Parietal lobe (tissue), 2 donors: ENCODE results near the gene OR3A2. TPM values are rescaled to one million over a fixed set of nuclear protein-coding genes. Genes with fewer than 3 reads are reported as not detected.

Experiments used
- small RNA-seq: library from RNA; depleted of rRNA; stranded (forward); fragments of <200 nt; gene quantifications from one replicate; pipeline ENCODE3, GENCODE V24; 2014; ENCODE audit warnings: low replicate concordance
- total RNA-seq: library from RNA; depleted of rRNA; stranded (reverse); fragments of >200 nt; gene quantifications from one replicate; pipeline ENCODE4 v1.2.3, GENCODE V29; 2014

Gene OR3A2
- total RNA-seq, result 1.3 TPM

DNA sequence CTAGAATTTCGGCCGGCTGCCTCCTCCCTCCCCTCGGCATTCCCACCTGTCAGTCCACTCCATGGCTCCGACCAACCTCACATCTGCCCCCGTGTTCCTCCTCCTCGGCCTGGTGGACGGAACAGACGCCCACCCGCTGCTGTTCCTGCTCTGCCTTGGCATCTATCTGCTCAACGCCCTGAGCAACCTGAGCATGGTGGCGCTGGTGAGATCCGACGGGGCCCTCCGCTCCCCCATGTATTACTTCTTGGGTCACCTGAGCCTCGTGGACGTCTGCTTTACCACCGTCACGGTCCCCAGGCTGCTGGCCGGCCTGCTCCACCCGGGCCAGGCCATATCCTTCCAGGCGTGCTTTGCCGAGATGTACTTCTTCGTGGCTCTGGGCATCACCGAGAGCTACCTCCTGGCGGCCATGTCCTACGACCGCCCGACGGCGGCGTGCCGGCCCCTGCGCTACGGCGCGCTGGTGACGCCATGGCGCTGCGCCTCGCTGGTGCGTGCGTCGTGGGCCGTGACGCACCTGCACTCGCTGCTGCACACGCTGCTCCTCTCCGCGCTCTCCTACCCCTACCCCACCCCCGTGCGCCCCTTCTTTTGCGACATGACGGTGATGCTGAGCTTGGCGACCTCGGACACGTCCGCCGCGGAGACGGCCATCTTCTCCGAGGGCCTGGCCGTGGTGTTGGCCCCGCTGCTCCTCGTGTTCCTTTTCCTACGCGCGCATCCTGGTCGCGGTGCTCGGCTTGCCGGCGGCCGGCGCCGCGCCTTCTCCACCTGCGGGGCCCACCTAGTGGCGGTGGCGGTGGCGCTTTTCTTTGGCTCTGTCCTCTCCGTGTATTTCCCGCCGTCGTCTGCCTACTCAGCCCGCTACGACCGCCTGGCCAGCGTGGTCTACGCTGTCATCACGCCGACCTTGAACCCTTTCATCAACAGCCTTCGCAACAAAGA is at the start of gene OR3A2:
Gene OR3A2 (minus strand): TSS at position 440 of the 948 bp plus-strand sequence.

DNA sequence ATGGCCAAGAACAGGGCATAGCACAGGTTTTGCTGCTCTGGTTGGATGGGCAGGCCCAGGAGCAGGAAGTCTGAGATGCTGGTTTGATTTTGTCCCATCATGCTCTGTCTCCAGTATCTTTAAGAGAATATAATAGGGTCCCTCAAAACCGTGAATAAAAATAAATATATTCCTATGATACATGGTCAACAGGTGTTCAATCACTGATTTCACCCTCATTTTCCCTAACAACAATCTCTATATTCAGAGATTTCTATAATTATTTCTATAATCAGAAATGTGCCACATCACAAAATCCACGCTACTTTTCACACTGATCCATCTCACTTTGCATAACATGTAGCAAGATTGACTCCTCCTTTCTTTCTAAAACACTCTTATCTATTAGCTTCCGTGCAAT is 47.6 kb upstream of the OR3A2 start, which contains the start of gene OR1E2:
Gene OR1E2 (minus strand): TSS at position 101 of the 400 bp plus-strand sequence. CDS start 0 bp downstream, at position 101.

DNA sequence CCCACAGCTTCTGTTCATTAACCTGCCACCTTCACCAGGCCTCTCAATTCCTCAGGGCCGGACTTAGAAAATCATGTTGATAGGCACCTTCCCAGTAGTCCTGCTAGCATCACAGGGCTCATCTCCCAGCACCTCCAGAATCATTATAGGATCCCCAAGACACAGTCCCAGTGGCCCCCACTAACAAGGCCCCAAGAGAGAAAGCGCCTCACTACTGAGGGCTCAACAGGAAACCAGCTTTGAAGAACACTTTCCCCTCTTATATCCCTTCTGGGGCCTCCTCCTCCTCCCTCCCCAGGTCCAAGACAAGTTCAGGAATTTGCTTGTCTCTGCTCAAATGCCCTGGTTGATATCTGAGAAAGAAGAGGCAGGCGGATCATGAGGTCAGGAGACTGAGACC is 25.0 kb upstream of the OR3A2 start, which contains the start of gene OR3A3:
Gene OR3A3 (plus strand): TSS at position 301 of the 400 bp plus-strand sequence.

DNA sequence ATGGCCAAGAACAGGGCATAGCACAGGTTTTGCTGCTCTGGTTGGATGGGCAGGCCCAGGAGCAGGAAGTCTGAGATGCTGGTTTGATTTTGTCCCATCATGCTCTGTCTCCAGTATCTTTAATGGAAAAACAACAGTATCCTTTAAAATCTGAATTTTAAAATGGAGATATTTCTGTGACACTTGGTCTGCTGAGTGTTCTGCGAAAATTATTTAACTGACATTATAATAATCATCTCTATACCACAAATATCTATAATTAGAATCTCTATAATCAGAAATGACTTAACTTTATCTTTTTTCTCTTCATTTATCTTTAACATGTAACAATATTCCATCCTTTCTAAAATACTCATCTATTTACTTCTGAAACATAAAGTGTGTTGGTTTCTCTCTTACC is 12.2 kb upstream of the OR3A2 start, which contains the start of gene OR1E1:
Gene OR1E1 (minus strand): TSS at position 101 of the 400 bp plus-strand sequence. CDS start 0 bp downstream, at position 101.

DNA sequence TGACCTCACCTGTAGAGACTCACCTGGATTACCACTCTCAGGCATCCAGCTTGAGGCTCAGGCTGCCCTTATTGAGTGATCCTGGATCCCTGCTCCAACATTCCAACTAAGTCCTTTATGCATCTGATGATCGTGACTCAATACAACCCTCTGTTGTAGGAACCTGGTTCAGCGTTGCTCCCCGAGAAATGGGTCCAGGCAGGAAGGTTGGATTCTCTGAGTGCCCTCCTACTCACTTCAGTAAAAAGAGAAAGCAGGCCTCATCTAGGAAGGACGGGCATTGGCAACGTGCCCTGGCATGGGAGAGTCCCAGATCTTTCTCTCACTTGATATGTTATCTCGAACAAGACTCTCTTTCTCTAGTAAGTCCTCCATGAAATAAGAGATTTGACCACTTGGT is 87.8 kb downstream of the OR3A2 start, which contains the start of gene OR3A1:
Gene OR3A1 (minus strand): TSS at position 101 of the 400 bp plus-strand sequence. CDS start 5,778 bp downstream, outside the sequence.

Small RNAs within 50 kb of the gene (small RNA-seq; reads per million reads assigned to genes)
- not detected for gene OR1AC1P

Other genes starting within 250 kb of the OR3A2 start
- not detected for gene OR1A2, start 188.8 kb downstream of the OR3A2 start, total RNA-seq
- not detected for gene OR1A1, start 178.6 kb downstream of the OR3A2 start, total RNA-seq
- gene OR3A1, start 87.9 kb downstream of the OR3A2 start, total RNA-seq, result 0.31 TPM
- not detected for gene OR1E1, start 12.1 kb upstream of the OR3A2 start, total RNA-seq
- gene OR3A3, start 25.1 kb upstream of the OR3A2 start, total RNA-seq, result not detected
- gene OR1E2, start 47.5 kb upstream of the OR3A2 start, total RNA-seq, result not detected
- gene SPATA22, start 85.5 kb upstream of the OR3A2 start, total RNA-seq, result 1.3 TPM
- gene ASPA, start 89.7 kb upstream of the OR3A2 start, total RNA-seq, result 1.3 TPM
- gene TRPV3, start 171.5 kb upstream of the OR3A2 start, total RNA-seq, result 0.94 TPM
- gene TRPV1, start 223.1 kb upstream of the OR3A2 start, total RNA-seq, result 10.6 TPM
- gene SHPK, start 249.9 kb upstream of the OR3A2 start, total RNA-seq, result 23.5 TPM